ENCODE data around the gene DNM1. TPM values are rescaled to one million over a fixed set of nuclear protein-coding genes. Genes with fewer than 3 reads are reported as not detected.
A peak's percentile ranks its signal among the peaks of the same experiment; 100 is the strongest.

The DNM1 gene
- total and polyA plus RNA-seq, 10 of the 15 experiments (the other 5 are each of a cell fraction or from before 2014, with no cell fraction given) = 0.06 to 0.67 (median 0.19) TPM; not detected in 3

DNA sequence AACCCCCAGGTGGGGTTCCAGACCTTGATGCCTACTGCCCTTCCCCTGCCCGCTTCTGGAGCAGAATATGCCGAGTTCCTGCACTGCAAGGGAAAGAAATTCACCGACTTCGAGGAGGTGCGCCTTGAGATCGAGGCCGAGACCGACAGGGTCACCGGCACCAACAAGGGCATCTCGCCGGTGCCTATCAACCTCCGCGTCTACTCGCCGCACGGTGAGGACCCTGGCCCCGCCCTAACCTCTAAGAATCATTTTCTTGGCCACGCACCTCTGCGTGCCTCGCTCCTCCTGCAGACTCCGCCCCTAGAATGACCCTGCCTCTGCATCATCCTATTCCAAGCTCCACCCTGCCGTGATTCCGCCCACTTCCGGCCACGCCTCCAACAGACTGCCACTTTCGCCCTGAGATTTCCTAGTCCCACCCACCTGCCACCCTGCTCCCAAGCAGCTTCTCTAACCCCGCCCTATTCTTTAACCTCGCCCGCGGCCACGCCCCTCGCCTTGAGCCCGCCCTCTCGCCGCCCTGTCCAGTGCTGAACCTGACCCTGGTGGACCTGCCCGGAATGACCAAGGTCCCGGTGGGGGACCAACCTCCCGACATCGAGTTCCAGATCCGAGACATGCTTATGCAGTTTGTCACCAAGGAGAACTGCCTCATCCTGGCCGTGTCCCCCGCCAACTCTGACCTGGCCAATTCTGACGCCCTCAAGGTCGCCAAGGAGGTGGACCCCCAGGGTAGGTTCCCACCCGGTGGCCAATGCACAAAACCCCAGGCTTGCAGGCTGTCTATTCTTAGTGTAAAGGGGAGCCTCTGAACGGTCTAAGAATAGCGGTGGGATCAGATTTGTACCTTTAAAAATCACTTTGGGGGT, 15.6 kb downstream of the DNM1 start (continued):
- TF ChIP-seq HDGF (IDR thresholded peaks at IDR 0.05) = peak; percentile 92
- TF ChIP-seq, protein P1, sequence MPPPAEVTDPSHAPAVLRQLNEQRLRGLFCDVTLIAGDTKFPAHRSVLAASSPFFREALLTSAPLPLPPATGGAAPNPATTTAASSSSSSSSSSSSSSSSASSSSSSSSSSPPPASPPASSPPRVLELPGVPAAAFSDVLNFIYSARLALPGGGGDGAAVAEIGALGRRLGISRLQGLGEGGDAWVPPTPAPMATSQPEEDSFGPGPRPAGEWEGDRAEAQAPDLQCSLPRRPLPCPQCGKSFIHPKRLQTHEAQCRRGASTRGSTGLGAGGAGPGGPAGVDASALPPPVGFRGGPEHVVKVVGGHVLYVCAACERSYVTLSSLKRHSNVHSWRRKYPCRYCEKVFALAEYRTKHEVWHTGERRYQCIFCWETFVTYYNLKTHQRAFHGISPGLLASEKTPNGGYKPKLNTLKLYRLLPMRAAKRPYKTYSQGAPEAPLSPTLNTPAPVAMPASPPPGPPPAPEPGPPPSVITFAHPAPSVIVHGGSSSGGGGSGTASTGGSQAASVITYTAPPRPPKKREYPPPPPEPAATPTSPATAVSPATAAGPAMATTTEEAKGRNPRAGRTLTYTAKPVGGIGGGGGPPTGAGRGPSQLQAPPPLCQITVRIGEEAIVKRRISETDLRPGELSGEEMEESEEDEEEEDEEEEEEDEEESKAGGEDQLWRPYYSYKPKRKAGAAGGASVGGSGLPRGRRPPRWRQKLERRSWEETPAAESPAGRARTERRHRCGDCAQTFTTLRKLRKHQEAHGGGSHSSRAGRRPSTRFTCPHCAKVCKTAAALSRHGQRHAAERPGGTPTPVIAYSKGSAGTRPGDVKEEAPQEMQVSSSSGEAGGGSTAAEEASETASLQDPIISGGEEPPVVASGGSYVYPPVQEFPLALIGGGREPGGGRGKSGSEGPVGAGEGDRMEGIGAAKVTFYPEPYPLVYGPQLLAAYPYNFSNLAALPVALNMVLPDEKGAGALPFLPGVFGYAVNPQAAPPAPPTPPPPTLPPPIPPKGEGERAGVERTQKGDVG (CRISPR knock-in tag; IDR thresholded peaks at IDR 0.05) = no peak
- peak; percentile 73 for TF ChIP-seq CREB1 (IDR thresholded peaks at IDR 0.05; ENCODE audit: low read depth)
- TF ChIP-seq, protein P2, sequence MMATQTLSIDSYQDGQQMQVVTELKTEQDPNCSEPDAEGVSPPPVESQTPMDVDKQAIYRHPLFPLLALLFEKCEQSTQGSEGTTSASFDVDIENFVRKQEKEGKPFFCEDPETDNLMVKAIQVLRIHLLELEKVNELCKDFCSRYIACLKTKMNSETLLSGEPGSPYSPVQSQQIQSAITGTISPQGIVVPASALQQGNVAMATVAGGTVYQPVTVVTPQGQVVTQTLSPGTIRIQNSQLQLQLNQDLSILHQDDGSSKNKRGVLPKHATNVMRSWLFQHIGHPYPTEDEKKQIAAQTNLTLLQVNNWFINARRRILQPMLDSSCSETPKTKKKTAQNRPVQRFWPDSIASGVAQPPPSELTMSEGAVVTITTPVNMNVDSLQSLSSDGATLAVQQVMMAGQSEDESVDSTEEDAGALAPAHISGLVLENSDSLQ (IDR thresholded peaks at IDR 0.05) = peak; percentile 70
- TF ChIP-seq ZZZ3 (IDR thresholded peaks at IDR 0.05; ENCODE audit: control insufficient read depth, insufficient read length, low read depth) = no peak
- TF ChIP-seq, protein P3, sequence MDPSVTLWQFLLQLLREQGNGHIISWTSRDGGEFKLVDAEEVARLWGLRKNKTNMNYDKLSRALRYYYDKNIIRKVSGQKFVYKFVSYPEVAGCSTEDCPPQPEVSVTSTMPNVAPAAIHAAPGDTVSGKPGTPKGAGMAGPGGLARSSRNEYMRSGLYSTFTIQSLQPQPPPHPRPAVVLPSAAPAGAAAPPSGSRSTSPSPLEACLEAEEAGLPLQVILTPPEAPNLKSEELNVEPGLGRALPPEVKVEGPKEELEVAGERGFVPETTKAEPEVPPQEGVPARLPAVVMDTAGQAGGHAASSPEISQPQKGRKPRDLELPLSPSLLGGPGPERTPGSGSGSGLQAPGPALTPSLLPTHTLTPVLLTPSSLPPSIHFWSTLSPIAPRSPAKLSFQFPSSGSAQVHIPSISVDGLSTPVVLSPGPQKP (IDR thresholded peaks at IDR 0.05; ENCODE audit: low read depth, low read length) = 0 out of 2 replicates have a peak, but pooled peaks have one; percentile 17
- no peak for TF ChIP-seq ZNF207 (IDR thresholded peaks at IDR 0.05; ENCODE audit: borderline replicate concordance)
- TF ChIP-seq NFYA (IDR thresholded peaks at IDR 0.05; ENCODE audit: borderline replicate concordance, low read depth, low read length) = no peak
- TF ChIP-seq GATAD2B (conservative IDR thresholded peaks at IDR 0.05; ENCODE audit: low read depth) = no peak
- no peak for TF ChIP-seq WRNIP1 (IDR thresholded peaks at IDR 0.05; ENCODE audit: borderline replicate concordance, low read depth, low read length)
